Hematopoietic multipotent progenitor cell (in vitro differentiated cells): ENCODE results near the gene PSMD2. TPM values are rescaled to one million over a fixed set of nuclear protein-coding genes. Genes with fewer than 3 reads are reported as not detected.

Source experiments
- DNase-seq, 3 donors: peaks; one replicate each; pipeline ENCODE4 v3.0.0-alpha.2; 2011 to 2015; ENCODE audit warnings: low read depth in 2 of 3, low spot score in 2 of 3
- total RNA-seq: library from RNA; depleted of rRNA; stranded (reverse); fragments of >200 nt; gene quantifications from one replicate; pipeline ENCODE4 v1.2.3, GENCODE V29; 2012

The PSMD2 gene
- total RNA-seq, 1 donor = 259 TPM

DNA sequence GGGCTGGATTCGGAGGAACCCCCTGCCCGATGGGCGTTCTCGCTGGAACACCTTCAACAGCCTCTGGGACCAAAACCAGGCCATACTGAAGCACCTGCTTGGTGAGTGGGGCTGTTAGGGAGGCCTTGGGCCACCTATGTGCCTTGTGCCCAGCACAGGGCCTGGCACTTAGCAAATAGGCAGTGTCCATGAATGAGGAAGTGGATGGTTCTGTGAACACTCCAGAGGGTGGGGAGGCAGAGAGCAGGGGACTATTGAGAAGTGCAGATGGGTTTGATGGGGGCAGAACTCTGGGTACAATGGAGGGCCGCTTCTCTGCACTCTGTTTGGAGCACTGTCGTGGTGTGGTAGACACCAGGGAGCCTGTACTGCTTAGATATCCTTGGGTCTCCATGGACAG lies 21.7 kb upstream of the PSMD2 start:
- no peak for DNase-seq

DNA sequence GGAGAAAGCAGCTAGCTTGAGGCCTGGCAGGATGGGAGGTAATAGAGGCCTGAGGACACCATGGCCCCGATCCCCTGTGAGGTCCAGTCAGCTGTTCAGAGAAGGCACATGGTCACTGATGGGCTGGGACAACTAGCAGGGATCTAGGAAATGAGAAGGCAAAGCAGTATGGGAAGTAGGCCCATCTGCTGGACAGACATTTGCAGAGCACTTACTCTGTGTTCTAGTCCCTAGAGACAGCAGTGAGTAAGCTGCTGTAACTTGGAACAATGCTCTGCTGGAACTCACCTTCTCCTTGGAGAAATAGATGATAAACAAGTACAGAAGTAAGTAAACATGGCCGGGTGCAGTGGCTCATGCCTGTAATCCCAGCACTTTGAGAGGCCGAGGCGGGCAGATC lies 16.1 kb upstream of the PSMD2 start:
- no peak for DNase-seq

DNA sequence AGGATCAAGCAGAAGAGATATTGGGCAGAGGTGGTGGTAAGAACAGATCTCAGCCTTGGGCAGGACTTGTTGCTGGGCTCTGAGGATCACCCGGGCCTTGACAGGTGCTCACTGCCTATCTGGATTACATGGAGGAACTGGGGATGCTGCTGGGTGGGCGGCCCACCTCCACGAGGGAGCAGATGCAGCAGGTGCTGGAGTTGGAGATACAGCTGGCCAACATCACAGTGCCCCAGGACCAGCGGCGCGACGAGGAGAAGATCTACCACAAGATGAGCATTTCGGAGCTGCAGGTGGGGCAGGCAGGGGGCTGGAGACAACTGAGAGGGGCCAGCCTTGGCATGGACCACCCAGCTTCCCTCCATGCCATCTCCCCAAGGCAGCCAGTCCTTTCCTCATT lies 15.4 kb upstream of the PSMD2 start:
- no peak for DNase-seq

DNA sequence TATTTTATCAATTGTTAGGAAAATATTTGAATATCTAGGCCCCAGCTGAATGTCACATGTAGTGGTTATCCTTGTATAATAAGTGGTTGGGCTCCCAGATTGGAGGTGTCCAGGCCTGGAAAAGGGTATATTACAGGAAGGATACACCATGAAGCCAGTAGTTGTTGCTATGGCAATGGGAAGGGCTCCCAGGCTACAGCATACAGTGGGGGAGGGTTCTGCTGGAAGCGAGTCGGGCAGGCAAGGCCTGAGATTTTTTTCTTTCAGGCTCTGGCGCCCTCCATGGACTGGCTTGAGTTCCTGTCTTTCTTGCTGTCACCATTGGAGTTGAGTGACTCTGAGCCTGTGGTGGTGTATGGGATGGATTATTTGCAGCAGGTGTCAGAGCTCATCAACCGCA lies 14.3 kb upstream of the PSMD2 start:
- DNase-seq = peak in 2 of 3 donors; percentile 29 to 45

DNA sequence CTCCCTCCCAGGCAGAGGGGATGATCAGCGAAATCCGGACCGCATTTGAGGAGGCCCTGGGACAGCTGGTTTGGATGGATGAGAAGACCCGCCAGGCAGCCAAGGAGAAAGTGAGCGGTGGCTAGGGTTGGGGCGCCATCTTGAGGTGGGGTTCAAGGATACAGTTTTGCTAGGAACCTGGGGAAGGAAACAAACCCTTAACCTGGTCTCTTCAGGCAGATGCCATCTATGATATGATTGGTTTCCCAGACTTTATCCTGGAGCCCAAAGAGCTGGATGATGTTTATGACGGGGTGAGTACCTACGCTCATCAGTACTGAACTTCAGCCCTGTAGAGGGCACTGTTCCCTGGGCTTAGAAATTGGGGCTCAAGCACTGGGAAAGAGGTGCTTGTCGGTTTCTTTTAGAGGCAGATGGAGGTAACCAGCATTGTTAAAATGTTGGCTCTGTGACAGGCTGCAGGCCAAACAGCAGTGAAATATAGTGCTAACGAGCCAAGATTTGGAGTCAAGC lies 9.6 kb upstream of the PSMD2 start:
- DNase-seq = peak; percentile 16 to 78 (median 58)

DNA sequence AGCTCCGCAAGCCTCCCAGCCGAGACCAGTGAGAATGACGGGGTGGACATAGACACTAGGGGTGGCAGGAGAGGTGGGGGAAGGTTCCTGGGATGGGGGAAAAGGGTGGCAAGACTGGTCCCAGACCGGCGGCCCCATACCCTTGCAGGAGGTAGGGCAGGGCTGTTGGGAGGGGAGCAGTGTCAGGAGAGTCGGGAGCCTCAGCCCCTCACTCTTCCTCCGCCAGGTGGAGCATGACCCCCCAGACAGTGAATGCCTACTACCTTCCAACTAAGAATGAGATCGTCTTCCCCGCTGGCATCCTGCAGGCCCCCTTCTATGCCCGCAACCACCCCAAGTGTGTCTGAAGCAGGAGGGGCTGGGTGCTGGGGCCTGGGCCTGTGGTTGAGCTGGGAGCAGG lies 8.7 kb upstream of the PSMD2 start:
- no peak for DNase-seq

DNA sequence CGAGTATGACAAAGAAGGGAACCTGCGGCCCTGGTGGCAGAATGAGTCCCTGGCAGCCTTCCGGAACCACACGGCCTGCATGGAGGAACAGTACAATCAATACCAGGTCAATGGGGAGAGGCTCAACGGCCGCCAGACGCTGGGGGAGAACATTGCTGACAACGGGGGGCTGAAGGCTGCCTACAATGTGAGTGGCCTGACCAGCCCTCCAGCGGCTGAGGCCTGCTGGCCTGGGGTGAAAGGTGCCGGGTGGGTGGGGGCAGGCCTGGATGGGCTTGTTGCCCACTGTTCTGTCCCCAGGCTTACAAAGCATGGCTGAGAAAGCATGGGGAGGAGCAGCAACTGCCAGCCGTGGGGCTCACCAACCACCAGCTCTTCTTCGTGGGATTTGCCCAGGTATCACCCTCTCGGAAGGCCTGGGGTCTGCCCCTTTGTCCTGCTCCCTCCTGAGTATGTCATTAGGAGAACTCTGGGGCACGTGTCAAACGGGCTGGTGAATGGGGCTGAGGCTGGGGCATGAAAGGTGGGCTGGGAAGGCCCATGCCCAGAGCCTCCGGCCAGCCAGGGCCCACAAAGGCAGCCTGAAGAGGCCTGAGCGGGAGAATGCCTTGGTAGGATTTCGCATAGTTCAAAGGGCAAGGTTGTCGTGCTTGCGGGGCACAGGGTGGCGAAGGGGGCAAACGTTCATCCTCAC lies 7.8 kb upstream of the PSMD2 start:
- no peak for DNase-seq

DNA sequence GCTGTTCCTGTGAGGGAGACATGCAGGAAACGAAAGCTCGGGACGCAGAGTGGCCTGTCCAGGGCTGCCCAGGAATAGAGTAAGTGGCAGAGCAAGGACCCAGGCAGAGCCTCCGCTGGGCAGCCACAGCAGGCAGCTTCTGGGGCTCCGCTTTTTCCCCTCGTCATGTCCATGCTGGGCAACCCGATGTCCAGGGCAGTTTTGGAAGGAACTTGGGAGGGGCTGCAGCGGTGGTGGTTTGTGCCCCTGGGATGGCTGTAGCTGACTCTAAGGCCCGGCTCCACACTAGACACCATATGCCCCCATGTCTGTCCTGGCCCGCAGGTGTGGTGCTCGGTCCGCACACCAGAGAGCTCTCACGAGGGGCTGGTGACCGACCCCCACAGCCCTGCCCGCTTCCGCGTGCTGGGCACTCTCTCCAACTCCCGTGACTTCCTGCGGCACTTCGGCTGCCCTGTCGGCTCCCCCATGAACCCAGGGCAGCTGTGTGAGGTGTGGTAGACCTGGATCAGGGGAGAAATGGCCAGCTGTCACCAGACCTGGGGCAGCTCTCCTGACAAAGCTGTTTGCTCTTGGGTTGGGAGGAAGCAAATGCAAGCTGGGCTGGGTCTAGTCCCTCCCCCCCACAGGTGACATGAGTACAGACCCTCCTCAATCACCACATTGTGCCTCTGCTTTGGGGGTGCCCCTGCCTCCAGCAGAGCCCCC lies 7.1 kb upstream of the PSMD2 start:
- no peak for DNase-seq

DNA sequence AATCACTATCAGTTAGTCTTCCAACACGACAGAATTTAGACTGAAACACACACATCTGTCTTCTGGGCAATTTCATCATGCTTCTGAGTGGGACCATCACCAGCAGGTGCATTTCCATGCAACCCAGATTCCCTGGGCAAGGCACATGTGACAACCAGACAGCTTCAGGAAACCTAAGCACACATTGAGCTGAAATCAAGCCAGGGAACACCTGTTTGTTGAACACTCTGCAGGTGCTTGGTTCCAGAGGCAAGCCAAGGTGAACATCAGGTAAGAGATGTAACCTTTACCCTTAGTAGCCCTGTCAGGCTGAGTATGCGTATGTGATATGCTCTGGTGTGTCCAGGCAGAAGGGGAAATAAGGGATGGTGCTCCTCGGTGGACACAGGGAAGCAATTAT lies 3.3 kb upstream of the PSMD2 start:
- DNase-seq = no peak

DNA sequence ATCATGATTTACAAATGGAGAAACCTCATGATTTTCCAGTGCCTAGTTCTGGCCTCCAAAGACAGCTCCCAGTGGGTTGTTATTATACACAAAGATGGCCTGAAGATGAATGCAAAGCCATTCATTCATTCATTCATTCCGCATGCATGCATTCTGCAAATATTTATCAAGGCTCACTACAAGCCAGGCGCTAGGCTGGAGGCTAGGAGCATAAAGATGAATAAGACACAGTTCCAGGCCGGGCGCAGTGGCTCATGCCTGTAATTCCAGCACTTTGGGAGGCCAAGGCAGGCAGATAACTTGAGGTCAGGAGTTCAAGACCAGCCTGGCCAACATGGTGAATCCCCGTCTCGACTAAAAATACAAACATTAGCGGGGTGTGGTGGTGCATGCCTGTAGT lies 2.4 kb upstream of the PSMD2 start:
- no peak for DNase-seq

DNA sequence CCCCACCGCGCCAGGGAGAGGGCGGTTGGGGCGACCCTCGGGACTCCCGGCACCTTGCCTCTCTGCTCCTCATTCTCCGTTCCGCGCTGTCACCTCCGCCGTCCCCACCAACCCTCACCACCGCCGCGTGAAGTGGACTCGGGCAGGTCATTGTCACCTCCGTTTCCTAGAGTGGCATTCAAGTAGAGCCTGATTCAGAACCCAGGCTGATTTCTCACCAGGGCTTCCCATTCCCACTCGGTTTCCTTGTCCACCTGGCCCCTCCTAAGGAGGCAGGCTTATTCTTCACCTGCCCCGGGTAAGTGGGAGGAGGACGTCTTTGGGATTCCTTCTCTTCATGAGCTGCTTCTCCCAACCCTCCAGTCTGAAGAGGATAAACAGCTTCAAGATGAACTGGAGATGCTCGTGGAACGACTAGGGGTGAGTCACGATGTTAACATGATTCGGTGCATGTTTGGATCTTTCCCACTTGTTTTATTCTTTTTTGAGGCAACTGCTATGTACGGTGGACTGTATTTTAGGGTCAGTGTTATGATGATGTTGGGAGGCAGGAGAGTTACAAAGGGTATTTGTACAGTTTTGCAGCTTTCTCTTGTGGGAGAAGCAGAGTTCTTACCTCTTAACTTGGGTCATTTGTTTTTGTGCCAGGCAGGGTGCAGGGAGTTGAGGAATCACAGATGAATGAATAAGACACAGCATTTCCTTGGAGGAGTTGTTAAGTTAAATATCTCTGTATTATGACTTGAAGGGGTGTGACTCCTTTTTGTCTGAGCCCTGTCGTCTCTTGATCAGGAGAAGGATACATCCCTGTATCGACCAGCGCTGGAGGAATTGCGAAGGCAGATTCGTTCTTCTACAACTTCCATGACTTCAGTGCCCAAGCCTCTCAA lies 692 bp downstream of the PSMD2 start:
- no peak for DNase-seq

DNA sequence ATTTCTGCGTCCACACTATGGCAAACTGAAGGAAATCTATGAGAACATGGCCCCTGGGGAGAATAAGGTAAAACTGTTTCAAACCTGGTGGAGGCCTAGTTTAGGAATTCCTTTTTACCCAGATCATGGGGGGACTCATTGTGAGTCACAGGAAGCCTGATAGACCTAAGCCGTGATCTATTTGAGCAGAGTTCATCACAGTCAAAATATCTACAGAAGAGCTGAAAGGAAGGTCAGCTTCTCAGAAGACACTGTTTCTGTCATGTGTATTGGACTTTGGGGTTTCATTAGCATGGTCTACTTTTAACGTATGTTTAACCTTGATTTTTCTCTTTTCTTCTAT lies 1.3 kb downstream of the PSMD2 start:
- DNase-seq = no peak

DNA sequence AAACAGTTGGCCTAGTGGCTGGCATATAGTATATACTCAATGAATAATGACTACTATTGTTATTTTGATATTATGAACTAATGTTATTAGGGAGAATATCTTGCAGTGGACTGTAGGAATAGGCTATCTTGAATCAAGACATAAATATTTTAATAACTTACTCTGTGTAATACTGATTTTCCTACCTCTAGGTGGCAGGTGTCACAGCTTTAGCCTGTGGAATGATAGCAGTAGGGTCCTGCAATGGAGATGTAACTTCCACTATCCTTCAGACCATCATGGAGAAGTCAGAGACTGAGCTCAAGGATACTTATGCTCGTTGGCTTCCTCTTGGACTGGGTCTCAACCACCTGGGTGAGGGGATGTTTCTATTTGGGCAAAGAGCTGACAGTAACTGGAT lies 6.5 kb downstream of the PSMD2 start:
- peak in 2 of 3 donors; percentile 22 to 38 for DNase-seq

DNA sequence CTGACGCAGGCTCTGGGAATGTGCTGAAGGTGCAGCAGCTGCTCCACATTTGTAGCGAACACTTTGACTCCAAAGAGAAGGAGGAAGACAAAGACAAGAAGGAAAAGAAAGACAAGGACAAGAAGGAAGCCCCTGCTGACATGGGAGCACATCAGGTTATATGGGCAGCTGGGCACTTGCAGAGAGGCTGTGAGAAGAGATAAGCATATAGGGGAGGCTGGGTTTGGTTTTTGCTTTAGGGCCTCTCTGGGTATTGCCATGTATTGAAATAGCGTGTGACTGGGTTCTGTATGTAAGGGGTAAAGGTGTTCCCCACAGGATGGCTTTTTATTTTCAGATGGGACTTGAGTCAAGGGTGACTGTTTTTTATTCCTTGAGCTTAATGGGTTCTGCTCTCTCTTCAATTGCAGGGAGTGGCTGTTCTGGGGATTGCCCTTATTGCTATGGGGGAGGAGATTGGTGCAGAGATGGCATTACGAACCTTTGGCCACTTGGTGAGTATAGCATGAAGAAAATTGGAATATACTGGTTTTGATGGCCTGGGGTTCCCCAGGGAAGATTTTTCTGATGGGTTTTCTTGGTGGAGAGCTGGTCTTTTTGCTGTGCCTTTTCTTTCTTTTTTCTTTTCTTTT lies 7.4 kb downstream of the PSMD2 start:
- no peak for DNase-seq

DNA sequence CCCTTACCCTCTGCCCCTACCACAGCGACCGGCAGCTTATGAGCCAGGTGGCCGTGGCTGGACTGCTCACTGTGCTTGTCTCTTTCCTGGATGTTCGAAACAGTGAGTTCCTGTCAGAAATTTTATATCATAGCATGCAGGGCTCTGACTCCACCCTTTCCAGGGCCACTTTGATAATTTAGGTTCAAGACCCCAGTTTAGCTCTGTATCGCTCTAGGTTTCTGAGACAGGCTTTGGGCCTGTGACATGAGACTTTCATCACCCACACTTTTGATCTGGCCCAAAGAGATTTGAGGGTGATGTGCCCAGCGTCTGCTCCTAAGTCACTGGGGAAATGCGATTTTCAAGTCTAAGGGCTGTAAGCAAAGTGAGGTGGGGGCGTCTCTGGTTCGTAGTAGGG lies 8.9 kb downstream of the PSMD2 start:
- no peak for DNase-seq

DNA sequence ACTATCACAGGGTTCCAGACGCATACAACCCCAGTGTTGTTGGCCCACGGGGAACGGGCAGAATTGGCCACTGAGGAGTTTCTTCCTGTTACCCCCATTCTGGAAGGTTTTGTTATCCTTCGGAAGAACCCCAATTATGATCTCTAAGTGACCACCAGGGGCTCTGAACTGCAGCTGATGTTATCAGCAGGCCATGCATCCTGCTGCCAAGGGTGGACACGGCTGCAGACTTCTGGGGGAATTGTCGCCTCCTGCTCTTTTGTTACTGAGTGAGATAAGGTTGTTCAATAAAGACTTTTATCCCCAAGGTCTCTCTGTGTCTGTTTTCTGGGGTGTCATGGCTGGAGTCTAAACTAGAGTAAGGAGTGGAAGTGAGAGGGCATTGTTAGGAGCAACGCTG lies 9.7 kb downstream of the PSMD2 start:
- no peak for DNase-seq

DNA sequence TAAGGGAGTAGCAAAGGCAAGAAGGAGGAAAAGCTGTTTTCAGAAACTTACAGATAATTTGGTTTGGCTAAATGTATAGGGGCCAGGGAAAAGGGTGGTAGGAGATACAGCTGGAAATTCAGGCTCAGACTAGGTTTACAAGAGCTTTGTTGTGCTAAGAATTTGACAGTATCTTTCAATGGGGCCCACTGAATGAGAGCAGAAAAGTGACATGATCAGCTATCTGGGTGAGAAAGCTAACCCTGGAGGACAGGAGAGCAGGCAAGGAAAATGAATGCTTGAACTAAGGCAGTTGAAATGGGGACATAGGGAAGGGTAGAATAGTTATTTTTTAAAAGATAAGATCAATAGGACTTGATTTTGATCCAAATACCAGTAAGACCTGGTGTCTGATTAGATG lies 12.6 kb downstream of the PSMD2 start:
- DNase-seq = no peak

DNA sequence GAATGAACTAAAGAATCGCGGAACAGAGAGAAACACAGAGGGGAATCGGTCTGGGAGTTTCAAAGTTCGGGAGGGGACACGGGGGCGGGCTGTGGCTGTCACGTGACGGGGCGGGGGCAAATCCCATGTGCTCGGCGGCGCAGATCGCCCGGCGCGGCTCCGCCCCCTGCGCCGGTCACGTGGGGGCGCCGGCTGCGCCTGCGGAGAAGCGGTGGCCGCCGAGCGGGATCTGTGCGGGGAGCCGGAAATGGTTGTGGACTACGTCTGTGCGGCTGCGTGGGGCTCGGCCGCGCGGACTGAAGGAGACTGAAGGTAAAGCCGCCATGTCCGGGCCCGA lies 15.3 kb downstream of the PSMD2 start, which contains the start of gene EIF4G1:
Gene EIF4G1, plus strand, starts transcription at position 244 of the 337 bp plus-strand sequence. CDS start 1,191 bp downstream, outside the sequence.
- DNase-seq = peak; percentile 86 to 95 (median 93)

DNA sequence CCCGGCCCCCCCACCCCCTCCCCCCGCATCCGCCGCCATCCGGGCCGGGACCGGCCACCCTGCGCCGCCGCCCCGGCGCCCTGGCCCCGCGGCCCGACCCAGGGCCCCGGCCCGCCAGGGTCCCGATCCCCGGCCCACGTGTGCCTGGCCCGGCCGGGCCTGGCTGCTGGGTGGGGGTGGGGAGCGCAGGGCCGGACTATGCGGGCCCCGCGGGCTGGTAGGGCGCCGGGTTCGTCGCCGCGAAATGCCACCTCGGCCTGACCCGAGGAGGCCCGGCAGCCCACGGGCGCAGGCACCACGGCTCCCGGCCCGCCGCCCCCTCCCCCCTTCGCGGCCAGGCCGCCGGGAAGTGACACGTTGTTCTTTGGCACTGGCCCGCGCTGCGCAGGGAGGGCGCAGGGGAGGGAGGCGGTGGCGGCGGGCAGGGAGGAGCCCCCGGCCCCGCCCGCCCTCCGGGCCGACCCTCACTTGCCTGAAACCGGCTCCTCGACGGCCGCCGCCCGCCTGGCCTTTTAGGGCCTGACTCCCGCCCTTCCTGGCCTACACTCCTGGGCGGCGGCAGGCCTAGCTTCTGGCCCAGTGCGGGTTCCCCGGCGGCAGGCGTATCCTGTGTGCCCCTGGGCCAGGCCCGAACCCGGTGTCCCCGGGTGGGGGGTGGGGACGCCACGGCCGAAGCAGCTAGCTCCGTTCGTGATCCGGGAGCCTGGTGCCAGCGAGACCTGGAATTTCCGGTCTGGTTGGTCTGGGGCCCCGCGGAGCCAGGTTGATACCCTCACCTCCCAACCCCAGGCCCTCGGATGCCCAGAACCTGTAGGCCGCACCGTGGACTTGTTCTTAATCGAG lies 15.9 kb downstream of the PSMD2 start:
- peak; percentile 49 to 90 (median 84) for DNase-seq

DNA sequence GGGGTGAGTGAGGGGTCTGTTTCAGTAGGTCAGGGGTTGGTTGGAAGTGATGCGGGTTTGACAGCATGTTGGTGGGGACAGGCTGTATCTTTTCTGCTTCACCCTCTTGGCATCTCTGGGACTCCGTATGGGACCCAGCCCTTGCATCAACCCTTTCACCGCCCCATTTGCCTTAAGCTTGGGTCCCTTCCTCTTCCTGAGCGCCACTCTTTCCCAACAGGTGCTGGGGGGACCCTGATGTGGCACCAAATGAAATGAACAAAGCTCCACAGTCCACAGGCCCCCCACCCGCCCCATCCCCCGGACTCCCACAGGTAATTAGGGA lies 16.5 kb downstream of the PSMD2 start:
- no peak for DNase-seq
